MM.1S (cell line): ENCODE measurements around the gene GKN1.

Experiments
- CTCF ChIP-seq: fragments of 300-600 bp; sonication (generic); IDR thresholded peaks from 2 replicates; pipeline ENCODE4 v1.5.1; 2016; ENCODE audit warnings: antibody characterized with exemption, low read length, mixed read lengths
- EZH2 ChIP-seq: fragments of 300-600 bp; sonication (generic); optimal IDR thresholded peaks from 2 replicates; pipeline ENCODE3; 2017; ENCODE audit warnings: low read depth, mild to moderate bottlenecking, antibody characterized with exemption, low read length, mixed read lengths
- EZH2phosphoT487 ChIP-seq: fragments of 300-600 bp; sonication (generic); IDR thresholded peaks from 2 replicates; pipeline ENCODE4 v1.6.1; 2018; ENCODE audit warnings: antibody characterized with exemption, low read length

GRCh38 chr2:68995916-68996315, 21.5 kb downstream of the GKN1 start:
- TF ChIP-seq CTCF (no peak), EZH2 (no peak), EZH2phosphoT487 (no peak)
